Liver (tissue), 9 donors: ENCODE measurements around the gene SLC9A2. TPM values are rescaled to one million over a fixed set of nuclear protein-coding genes. Genes with fewer than 3 reads are reported as not detected.
A peak's percentile ranks its signal among the peaks of the same experiment; 100 is the strongest.

Experiments used
- DNase-seq: peaks from one replicate; pipeline ENCODE4 v3.0.0-alpha.2; 2017; ENCODE audit warnings: low spot score
- H3K27ac ChIP-seq, 2 donors: one replicate each; pipeline ENCODE4 v1.7.0; 2013; ENCODE audit warnings: inconsistent platforms in 2 of 2, low read length in 2 of 2, control low read depth in 1 of 2, low read depth in 1 of 2, mild to moderate bottlenecking in 1 of 2
- H3K27me3 ChIP-seq, 4 donors: one replicate each; pipeline versions ENCODE4 v1.6.1 to v1.7.0; 2013; ENCODE audit warnings: low read length in 3 of 4, inconsistent platforms in 1 of 4, mild to moderate bottlenecking in 1 of 4, moderate library complexity in 1 of 4; ENCODE audit not compliant: control insufficient read depth in 4 of 4, insufficient read depth in 4 of 4
- H3K36me3 ChIP-seq, 4 donors: one replicate each; pipeline versions ENCODE4 v1.6.1 to v1.7.0; 2013; ENCODE audit warnings: low read length in 3 of 4, mild to moderate bottlenecking in 3 of 4, low read depth in 1 of 4, moderate library complexity in 1 of 4; ENCODE audit not compliant: control insufficient read depth in 4 of 4, insufficient read depth in 3 of 4
- H3K4me1 ChIP-seq, 4 donors: one replicate each; pipeline versions ENCODE4 v1.6.1 to v1.7.0; 2013; ENCODE audit warnings: low read length in 3 of 4, mild to moderate bottlenecking in 3 of 4, moderate library complexity in 1 of 4; ENCODE audit not compliant: control insufficient read depth in 4 of 4, insufficient read depth in 4 of 4
- H3K4me3 ChIP-seq, 3 donors: one replicate each; pipeline versions ENCODE4 v1.6.1 to v1.7.0; 2013; ENCODE audit warnings: low read length in 3 of 3, control low read depth in 1 of 3, low read depth in 1 of 3, mild to moderate bottlenecking in 1 of 3
- H3K9ac ChIP-seq, 2 donors: one replicate each; pipeline ENCODE4 v1.7.0; 2013; ENCODE audit warnings: low read length in 2 of 2, mild to moderate bottlenecking in 2 of 2, moderate library complexity in 2 of 2, control low read depth in 1 of 2, low read depth in 1 of 2
- H3K9me3 ChIP-seq, 4 donors: one replicate each; pipeline versions ENCODE4 v1.6.1 to v1.7.0; 2013; ENCODE audit warnings: low read length in 3 of 4; ENCODE audit not compliant: control insufficient read depth in 4 of 4
- EGR1 ChIP-seq, 2 donors: IDR thresholded peaks; 2 replicates each; pipeline ENCODE4 v1.6.1; 2016 to 2018; ENCODE audit warnings: antibody characterized with exemption in 2 of 2, low read depth in 2 of 2
- FOXA1 ChIP-seq: IDR thresholded peaks from 2 replicates; pipeline ENCODE4 v1.6.1; 2016; ENCODE audit warnings: antibody characterized with exemption
- GABPA ChIP-seq, 2 donors: IDR thresholded peaks in 1 of 2; conservative IDR thresholded peaks in 1 of 2; 2 replicates each; pipeline ENCODE4 v1.6.1; 2016; ENCODE audit warnings: antibody characterized with exemption in 2 of 2, mild to moderate bottlenecking in 1 of 2, moderate library complexity in 1 of 2
- HNF4A ChIP-seq, 2 donors: conservative IDR thresholded peaks; 2 replicates each; pipeline ENCODE4 v1.6.1; 2016; ENCODE audit warnings: antibody characterized with exemption in 2 of 2, mild to moderate bottlenecking in 2 of 2
- JUND ChIP-seq, 2 donors: IDR thresholded peaks; 2 replicates each; pipeline ENCODE4 v1.6.1; 2016; ENCODE audit warnings: antibody characterized with exemption in 2 of 2
- NR2F2 ChIP-seq: IDR thresholded peaks from 2 replicates; pipeline ENCODE4 v1.6.1; 2016; ENCODE audit warnings: antibody characterized with exemption
- RAD21 ChIP-seq, 2 donors: IDR thresholded peaks; 2 replicates each; pipeline ENCODE4 v1.6.1; 2016; ENCODE audit warnings: antibody characterized with exemption in 2 of 2, mild to moderate bottlenecking in 2 of 2
- RXRA ChIP-seq, 2 donors: IDR thresholded peaks; 2 replicates each; pipeline ENCODE4 v1.6.1; 2017 to 2018; ENCODE audit warnings: antibody characterized with exemption in 2 of 2, mild to moderate bottlenecking in 1 of 2
- TAF1 ChIP-seq: conservative IDR thresholded peaks from 2 replicates; pipeline ENCODE4 v1.6.1; 2016; ENCODE audit warnings: antibody characterized with exemption, mild to moderate bottlenecking
- YY1 ChIP-seq: IDR thresholded peaks from 2 replicates; pipeline ENCODE4 v1.6.1; 2016; ENCODE audit warnings: antibody characterized with exemption, mild to moderate bottlenecking
- ZBTB33 ChIP-seq: IDR thresholded peaks from 2 replicates; pipeline ENCODE4 v1.6.1; 2016; ENCODE audit warnings: antibody characterized with exemption
- WGBS: extraction: QIAGEN DNeasy Blood & Tissue Kit; methylation state at CpG from one replicate; pipeline ENCODE4 v1.1.7; 2013; 5-methylcytosine and 5-hydroxymethylcytosine counted together
- polyA plus RNA-seq, 2 donors: library from polyadenylated mRNA; stranded (reverse) in 1 of 2; unstranded in 1 of 2; fragments of 200-250 nt in 1 of 2; fragments of >200 nt in 1 of 2; fragmentation: Nextera tagmentation in 1 of 2; extraction: Ambion mirVana in 1 of 2; gene quantifications; one replicate each; pipeline versions ENCODE4 v1.2.1 to v1.2.3, GENCODE V29; 2013 to 2015
- total RNA-seq, 2 donors: library from RNA; depleted of rRNA; stranded (reverse); fragments of >200 nt; gene quantifications; one replicate each; pipeline ENCODE4 v1.2.3, GENCODE V29; 2014
- TF ChIP-seq, protein P1 (sequence below): fragments of 150-350 bp; IDR thresholded peaks from 2 replicates; pipeline ENCODE4 v1.5.1; 2017; ENCODE audit warnings: improper control_type of control experiment, low read depth, low read length; ENCODE audit not compliant: missing input control
- TF ChIP-seq, protein P2 (sequence below): IDR thresholded peaks from 2 replicates; pipeline ENCODE4 v1.6.1; 2016; ENCODE audit warnings: antibody characterized with exemption
- TF ChIP-seq, protein P3 (sequence below): IDR thresholded peaks from 2 replicates; pipeline ENCODE4 v1.6.1; 2016; ENCODE audit warnings: antibody characterized with exemption, mild to moderate bottlenecking
- donor health status: healthy.
- donor health status: healthy.
- donor health status: healthy.
- donor health status: healthy.
- donor health status: healthy.

Gene SLC9A2
- total and polyA plus RNA-seq, 4 donors: under 0.01 to 0.05 (median 0.01) TPM; not detected in 1

GRCh38 chr2:102606353-102606752 is 13.0 kb upstream of the SLC9A2 start:
- Histone ChIP-seq H3K27ac (no peak overlapping the region), H3K9me3 (no peaks in the 10 kb centered on the region), H3K9ac (no peak overlapping the region), H3K4me1 (no peaks in the 10 kb centered on the region), H3K4me3 (no peak overlapping the region), H3K36me3 (no peaks in the 10 kb centered on the region), H3K27me3 (no peaks in the 10 kb centered on the region)
- 64% methylated on average over 1 of the region's 1 CpG for WGBS
- DNase-seq: no peak
- TF ChIP-seq ZBTB33 (no peak), HNF4A (conservative IDR thresholded peaks at IDR 0.05) (no peak), YY1 (no peak), FOXA1 (no peak)
- TF ChIP-seq, protein P1, sequence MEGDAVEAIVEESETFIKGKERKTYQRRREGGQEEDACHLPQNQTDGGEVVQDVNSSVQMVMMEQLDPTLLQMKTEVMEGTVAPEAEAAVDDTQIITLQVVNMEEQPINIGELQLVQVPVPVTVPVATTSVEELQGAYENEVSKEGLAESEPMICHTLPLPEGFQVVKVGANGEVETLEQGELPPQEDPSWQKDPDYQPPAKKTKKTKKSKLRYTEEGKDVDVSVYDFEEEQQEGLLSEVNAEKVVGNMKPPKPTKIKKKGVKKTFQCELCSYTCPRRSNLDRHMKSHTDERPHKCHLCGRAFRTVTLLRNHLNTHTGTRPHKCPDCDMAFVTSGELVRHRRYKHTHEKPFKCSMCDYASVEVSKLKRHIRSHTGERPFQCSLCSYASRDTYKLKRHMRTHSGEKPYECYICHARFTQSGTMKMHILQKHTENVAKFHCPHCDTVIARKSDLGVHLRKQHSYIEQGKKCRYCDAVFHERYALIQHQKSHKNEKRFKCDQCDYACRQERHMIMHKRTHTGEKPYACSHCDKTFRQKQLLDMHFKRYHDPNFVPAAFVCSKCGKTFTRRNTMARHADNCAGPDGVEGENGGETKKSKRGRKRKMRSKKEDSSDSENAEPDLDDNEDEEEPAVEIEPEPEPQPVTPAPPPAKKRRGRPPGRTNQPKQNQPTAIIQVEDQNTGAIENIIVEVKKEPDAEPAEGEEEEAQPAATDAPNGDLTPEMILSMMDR: no peak

- no peak overlapping the region for H3K27ac ChIP-seq
- no peaks in the 10 kb centered on the region for H3K9me3 ChIP-seq
- peaks cover 0 to 8% (median 4%) of the 10 kb centered on the region in 4 donors for H3K27me3 ChIP-seq
- TF ChIP-seq, protein P2, sequence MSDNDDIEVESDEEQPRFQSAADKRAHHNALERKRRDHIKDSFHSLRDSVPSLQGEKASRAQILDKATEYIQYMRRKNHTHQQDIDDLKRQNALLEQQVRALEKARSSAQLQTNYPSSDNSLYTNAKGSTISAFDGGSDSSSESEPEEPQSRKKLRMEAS: no peak
- TF ChIP-seq, protein P1: peak; percentile 76
- TF ChIP-seq, protein P3, sequence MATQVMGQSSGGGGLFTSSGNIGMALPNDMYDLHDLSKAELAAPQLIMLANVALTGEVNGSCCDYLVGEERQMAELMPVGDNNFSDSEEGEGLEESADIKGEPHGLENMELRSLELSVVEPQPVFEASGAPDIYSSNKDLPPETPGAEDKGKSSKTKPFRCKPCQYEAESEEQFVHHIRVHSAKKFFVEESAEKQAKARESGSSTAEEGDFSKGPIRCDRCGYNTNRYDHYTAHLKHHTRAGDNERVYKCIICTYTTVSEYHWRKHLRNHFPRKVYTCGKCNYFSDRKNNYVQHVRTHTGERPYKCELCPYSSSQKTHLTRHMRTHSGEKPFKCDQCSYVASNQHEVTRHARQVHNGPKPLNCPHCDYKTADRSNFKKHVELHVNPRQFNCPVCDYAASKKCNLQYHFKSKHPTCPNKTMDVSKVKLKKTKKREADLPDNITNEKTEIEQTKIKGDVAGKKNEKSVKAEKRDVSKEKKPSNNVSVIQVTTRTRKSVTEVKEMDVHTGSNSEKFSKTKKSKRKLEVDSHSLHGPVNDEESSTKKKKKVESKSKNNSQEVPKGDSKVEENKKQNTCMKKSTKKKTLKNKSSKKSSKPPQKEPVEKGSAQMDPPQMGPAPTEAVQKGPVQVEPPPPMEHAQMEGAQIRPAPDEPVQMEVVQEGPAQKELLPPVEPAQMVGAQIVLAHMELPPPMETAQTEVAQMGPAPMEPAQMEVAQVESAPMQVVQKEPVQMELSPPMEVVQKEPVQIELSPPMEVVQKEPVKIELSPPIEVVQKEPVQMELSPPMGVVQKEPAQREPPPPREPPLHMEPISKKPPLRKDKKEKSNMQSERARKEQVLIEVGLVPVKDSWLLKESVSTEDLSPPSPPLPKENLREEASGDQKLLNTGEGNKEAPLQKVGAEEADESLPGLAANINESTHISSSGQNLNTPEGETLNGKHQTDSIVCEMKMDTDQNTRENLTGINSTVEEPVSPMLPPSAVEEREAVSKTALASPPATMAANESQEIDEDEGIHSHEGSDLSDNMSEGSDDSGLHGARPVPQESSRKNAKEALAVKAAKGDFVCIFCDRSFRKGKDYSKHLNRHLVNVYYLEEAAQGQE: no peak
- no peak for TF ChIP-seq TAF1
- no peak for TF ChIP-seq GABPA (IDR thresholded peaks at IDR 0.05 in 1 of 2, conservative IDR thresholded peaks at IDR 0.05 in 1 of 2)
- TF ChIP-seq FOXA1: no peak
- peak; percentile 84 to 91 for TF ChIP-seq RAD21 (IDR thresholded peaks at IDR 0.05)
- TF ChIP-seq YY1: no peak
- TF ChIP-seq NR2F2: no peak
- no peak for TF ChIP-seq RXRA (IDR thresholded peaks at IDR 0.05)
- no peak for TF ChIP-seq EGR1 (IDR thresholded peaks at IDR 0.05; ENCODE audit: low read depth in 2 of 2)
- no peak for TF ChIP-seq JUND (IDR thresholded peaks at IDR 0.05)
- no peaks in the 10 kb centered on the region for H3K36me3 ChIP-seq
- H3K4me1 ChIP-seq: peaks cover 9 to 18% (median 16%) of the 10 kb centered on the region in 4 donors
- H3K4me3 ChIP-seq: no peak overlapping the region
- H3K9ac ChIP-seq: no peak overlapping the region
- no peak for DNase-seq
- 20% methylated on average over 5 of the region's 5 CpGs for WGBS
Observed at GRCh38 chr2:102615620-102616436, 3.5 kb upstream of the SLC9A2 start.
